HepG2 (cell line): ENCODE results near the gene PPP1R3F. TPM values are rescaled to one million over a fixed set of nuclear protein-coding genes. Genes with fewer than 3 reads are reported as not detected.

Source experiments
- ATAC-seq: fragments of 200-7000 bp; cut with Tn5 transposase; 3 replicates; pipeline ENCODE4 v1.9.1; 2020; ENCODE audit warnings: mild to moderate bottlenecking, moderate library complexity
- BruUV-seq: library from RNA; stranded (reverse); fragments of 400-500 nt; replicated peaks from 2 replicates; lab custom pipeline; 2021; lab: Mats Ljungman, UMichigan
- CTCF ChIA-PET: fragments of 300-600 bp; formaldehyde crosslinking; extraction: SDS; loops from one replicate; lab custom pipeline; 2021; ENCODE audit warnings: low total read pairs, inconsistent platforms, low intra/inter-chr PET ratio; lab: Yijun Ruan, JAX
- POLR2A ChIA-PET: fragments of 350-600 bp; sonication (Branson Sonifier 250); formaldehyde crosslinking; loops from one replicate; lab custom pipeline; 2020; ENCODE audit warnings: antibody characterized with exemption, inconsistent platforms; lab: Yijun Ruan, JAX
- DNase-seq: peaks from one replicate; pipeline ENCODE4 v3.0.0-alpha.2; 2015; ENCODE audit warnings: low spot score
- FAIRE-seq: peaks from 3 replicates; lab custom pipeline; 2011; peaks lifted over from hg19 to GRCh38; lab: Jason Lieb, UNC
- H2AFZ ChIP-seq: one replicate; pipeline ENCODE4 v1.6.1; 2011; ENCODE audit warnings: low read length, inconsistent platforms
- H3K27ac ChIP-seq: fragments of 300-600 bp; 3 replicates; pipeline ENCODE4 v1.8.0; 2011; ENCODE audit warnings: mixed run types, mild to moderate bottlenecking, mixed read lengths, low read length, inconsistent platforms; ENCODE audit not compliant: insufficient read depth; ENCODE audit errors: extremely low read length
- H3K27me3 ChIP-seq, 2 experiments: fragments of 200-600 bp in 1 of 2; 2 replicates in 1 of 2; 3 replicates in 1 of 2; pipeline versions ENCODE4 v1.6.0 to v1.8.0; 2011; ENCODE audit warnings: low read length in 2 of 2, mild to moderate bottlenecking in 2 of 2, moderate library complexity in 2 of 2, inconsistent platforms in 1 of 2; ENCODE audit not compliant: insufficient read depth in 2 of 2, control insufficient read depth in 1 of 2
- H3K36me3 ChIP-seq, 2 experiments: fragments of 200-600 bp in 1 of 2; replicated peaks in 1 of 2; 2 replicates in 1 of 2; 3 replicates in 1 of 2; pipeline versions ENCODE4 v1.5.1 to v1.8.0; 2011; ENCODE audit warnings: low read length in 2 of 2, inconsistent platforms in 1 of 2; ENCODE audit not compliant: insufficient read depth in 2 of 2, control insufficient read depth in 1 of 2
- H3K4me1 ChIP-seq: 2 replicates; pipeline ENCODE4 v1.5.1; 2012; ENCODE audit warnings: low read length, inconsistent platforms; ENCODE audit not compliant: insufficient read depth
- H3K4me2 ChIP-seq: 2 replicates; pipeline ENCODE4 v1.6.0; 2011; ENCODE audit warnings: low read depth, low read length, inconsistent platforms
- H3K4me3 ChIP-seq, 3 experiments: fragments of 200-600 bp in 1 of 3; sonication (generic), shearing (Covaris generic) in 1 of 3; replicated peaks in 1 of 3; 2 replicates each; pipeline ENCODE4 v1.5.1; 2011 to 2016; ENCODE audit warnings: low read length in 3 of 3, inconsistent platforms in 2 of 3, low read depth in 2 of 3, mild to moderate bottlenecking in 2 of 3, control low read depth in 1 of 3, mixed read lengths in 1 of 3; ENCODE audit not compliant: insufficient read depth in 1 of 3
- H3K79me2 ChIP-seq: one replicate; pipeline ENCODE4 v1.6.1; 2011; ENCODE audit warnings: low read length, inconsistent platforms; ENCODE audit not compliant: insufficient read depth
- H3K9ac ChIP-seq: 2 replicates; pipeline ENCODE4 v1.6.0; 2011; ENCODE audit warnings: mild to moderate bottlenecking, low read depth, low read length, inconsistent platforms; ENCODE audit not compliant: insufficient read depth
- H3K9me3 ChIP-seq: 2 replicates; pipeline ENCODE4 v1.5.1; 2012; ENCODE audit warnings: mild to moderate bottlenecking, low read length
- H4K20me1 ChIP-seq: 2 replicates; pipeline ENCODE4 v1.6.0; 2011; ENCODE audit warnings: inconsistent platforms, mild to moderate bottlenecking, low read length, moderate library complexity; ENCODE audit not compliant: insufficient read depth
- ATF7-NPFF ChIP-seq: sonication (generic); formaldehyde crosslinking; IDR thresholded peaks from 2 replicates; pipeline ENCODE4 v1.8.1; 2023; ENCODE audit warnings: mild to moderate bottlenecking, low read depth, missing genetic modification reagents, moderate library complexity
- CERS6 ChIP-seq: sonication (generic); formaldehyde crosslinking; IDR thresholded peaks from 2 replicates; pipeline ENCODE4 v1.5.0; 2020; ENCODE audit warnings: missing genetic modification reagents
- CHD4 ChIP-seq: fragments of 200-600 bp; sonication (generic); IDR thresholded peaks from 2 replicates; pipeline ENCODE4 v1.7.0; 2017; ENCODE audit warnings: mild to moderate bottlenecking, low read length, borderline replicate concordance
- HMGXB3 ChIP-seq: sonication (generic); formaldehyde crosslinking; IDR thresholded peaks from 2 replicates; pipeline ENCODE4 v1.4.0; 2020; ENCODE audit warnings: missing genetic modification reagents, borderline replicate concordance
- HNF4A ChIP-seq: sonication (generic); formaldehyde crosslinking; IDR thresholded peaks from 2 replicates; pipeline ENCODE4 v1.4.0; 2020; ENCODE audit warnings: missing genetic modification reagents
- MED13 ChIP-seq: sonication (generic); formaldehyde crosslinking; IDR thresholded peaks from 2 replicates; pipeline ENCODE4 v1.5.0; 2020; ENCODE audit warnings: missing genetic modification reagents
- NCOR1 ChIP-seq: fragments of 200-600 bp; sonication (generic); IDR thresholded peaks from 2 replicates; pipeline ENCODE4 v1.7.0; 2017; ENCODE audit warnings: antibody characterized with exemption, low read length, borderline replicate concordance
- NFE2L2 ChIP-seq: fragments of 150-350 bp; IDR thresholded peaks from 2 replicates; pipeline ENCODE4 v1.6.1; 2014; ENCODE audit warnings: low read length
- RCOR2 ChIP-seq: IDR thresholded peaks from 2 replicates; pipeline ENCODE4 v1.6.1; 2016; ENCODE audit warnings: missing biosample characterization, missing genetic modification reagents
- SOX6 ChIP-seq, 2 experiments: fragments of 450-650 bp in 1 of 2; sonication (generic) in 1 of 2; formaldehyde crosslinking in 1 of 2; IDR thresholded peaks; 2 replicates each; pipeline versions ENCODE4 v1.4.0 to v1.6.1; 2017 to 2020; ENCODE audit warnings: antibody characterized with exemption in 1 of 2, mild to moderate bottlenecking in 1 of 2, missing genetic modification reagents in 1 of 2
- STAG1 ChIP-seq: sonication (generic); formaldehyde crosslinking; IDR thresholded peaks from 2 replicates; pipeline ENCODE4 v1.4.0; 2020; ENCODE audit warnings: missing genetic modification reagents
- TBX2 ChIP-seq: sonication (generic); formaldehyde crosslinking; IDR thresholded peaks from 2 replicates; pipeline ENCODE4 v1.5.0; 2020; ENCODE audit warnings: missing genetic modification reagents, mild to moderate bottlenecking, borderline replicate concordance
- ZBTB25 ChIP-seq: IDR thresholded peaks from 2 replicates; pipeline ENCODE4 v1.6.1; 2018; ENCODE audit warnings: missing genetic modification reagents
- ZNF652 ChIP-seq: IDR thresholded peaks from 2 replicates; pipeline ENCODE4 v1.6.1; 2016; ENCODE audit warnings: low read depth, borderline replicate concordance
- ZNF800 ChIP-seq: sonication (generic); formaldehyde crosslinking; IDR thresholded peaks from 2 replicates; pipeline ENCODE4 v1.4.0; 2020; ENCODE audit warnings: missing genetic modification reagents
- WGBS: methylation state at CpG from one replicate; pipeline ENCODE4 v1.1.6; 2017; ENCODE audit warnings: low lambda C conversion rate; 5-methylcytosine and 5-hydroxymethylcytosine counted together
- in situ Hi-C: cut with HindIII; loops from 2 replicates; pipeline ENCODE4 v1.10.0; 2017; ENCODE audit warnings: low pct_unique_long_range_greater_than_20kb; ENCODE audit not compliant: extremely low pct_ligation_motif_present
- intact Hi-C: fragments of 100-400 bp; cut with micrococcal nuclease; formaldehyde crosslinking; loops from one replicate; pipeline ENCODE4 v1.10.0; 2022; ENCODE audit not compliant: unreplicated experiment
- polyA plus RNA-seq, 8 experiments: library from polyadenylated mRNA; depleted of rRNA in 3 of 8; stranded (reverse) in 7 of 8; unstranded in 1 of 8; fragments of >200 nt; fragmentation: Illumina TruSeq in 4 of 8; extraction: Trizol in 4 of 8; gene quantifications; 2 replicates each; pipeline versions ENCODE4 v1.2.1 to v1.2.3, GENCODE V29; 2011 to 2016; ENCODE audit warnings: low read depth in 4 of 8, missing spikeins in 1 of 8, mixed read lengths in 1 of 8; ENCODE audit not compliant: insufficient read depth in 1 of 8
- total RNA-seq, 5 experiments: library from RNA; depleted of rRNA; stranded (reverse); fragments of >200 nt; fragmentation: Illumina TruSeq; extraction: Trizol; gene quantifications; 2 replicates each; pipeline ENCODE4 v1.2.3, GENCODE V29; 2016; ENCODE audit warnings: low read depth in 1 of 5

Gene PPP1R3F
- total and polyA plus RNA-seq, 2 of the 13 experiments (the other 11 are each of a cell fraction or from before 2014, with no cell fraction given) = 0.82 to 0.84 TPM

- no peak for TF ChIP-seq ZNF800 (CRISPR knock-in tag)
- no peak for TF ChIP-seq HNF4A
- TF ChIP-seq ZNF652 (CRISPR knock-in tag) = no peak
- no peak for TF ChIP-seq MED13
Measured at GRCh38 chrX:49243166-49243565, 26.4 kb upstream of the PPP1R3F start (continued).

GRCh38 chrX:49244207-49244606 lies 25.4 kb upstream of the PPP1R3F start:
- H3K9ac ChIP-seq = no peak overlapping the region
- BruUV-seq = no TSS peak
- 93% methylated on average over 2 of the region's 2 CpGs for WGBS
- H3K27ac ChIP-seq = no peak overlapping the region
- FAIRE-seq (no peak), ATAC-seq (no peak), DNase-seq (no peak)
- H3K4me3 ChIP-seq = no peak overlapping the region
- no peaks in the 10 kb centered on the region for H3K79me2 ChIP-seq
- H3K27me3 ChIP-seq = no peaks in the 10 kb centered on the region
- intact Hi-C loops = no loop called here
- no peak overlapping the region for H3K4me2 ChIP-seq
- ChIA-PET POLR2A (no interaction called here), CTCF (no interaction called here)
- peaks cover 0 to 3% of the 10 kb centered on the region in 2 experiments; a peak in 1 of 5 replicates for H3K36me3 ChIP-seq
- H4K20me1 ChIP-seq = no peaks in the 10 kb centered on the region
- no peaks in the 10 kb centered on the region for H3K9me3 ChIP-seq
- in situ Hi-C loops = no loop called here
- H3K4me1 ChIP-seq = no peaks in the 10 kb centered on the region
- no peak overlapping the region for H2AFZ ChIP-seq
- TF ChIP-seq NCOR1 (no peak), CERS6 (CRISPR knock-in tag) (no peak), ATF7-NPFF (CRISPR knock-in tag) (no peak), CHD4 (no peak), NFE2L2 (no peak), TBX2 (CRISPR knock-in tag) (no peak), RCOR2 (no peak), HMGXB3 (CRISPR knock-in tag) (no peak), ZBTB25 (CRISPR knock-in tag) (no peak), SOX6 (IDR thresholded peaks at IDR 0.05) (no peak), SOX6 (CRISPR knock-in tag; IDR thresholded peaks at IDR 0.05) (no peak), STAG1 (CRISPR knock-in tag) (no peak)
